Stimulated activated naive CD8-positive, alpha-beta T cell treated with anti-CD3 and anti-CD28 coated beads, Interleukin-15, amount 100 ng/mL, for 72 hours (primary cell): Measurements from ENCODE around the gene NUP188.
"Not testable (repeated sequence)": the region's sequence is repeated elsewhere in the genome, so short reads cannot be mapped to it uniquely, and the experiment has no call there.

Experiments
- ATAC-seq: fragments of 150-1000 bp; cut with Tn5 transposase; 2 replicates; pipeline ENCODE4 v1.10.0; 2021; ENCODE audit warnings: mild to moderate bottlenecking, moderate library complexity
- DNase-seq, 2 donors: peaks; one replicate each; pipeline ENCODE4 v3.0.0; 2021 to 2022
- H3K27ac Mint-ChIP-seq, 2 donors: one replicate each; pipeline ENCODE4 v1.8.0; 2022; ENCODE audit warnings: mild to moderate bottlenecking in 2 of 2, mixed read lengths in 2 of 2, moderate library complexity in 2 of 2
- H3K27me3 Mint-ChIP-seq: one replicate; pipeline ENCODE4 v1.8.0; 2022; ENCODE audit warnings: mixed read lengths
- H3K4me1 Mint-ChIP-seq: one replicate; pipeline ENCODE4 v1.8.0; 2022; ENCODE audit warnings: mild to moderate bottlenecking, mixed read lengths
- H3K4me3 Mint-ChIP-seq, 2 donors: one replicate each; pipeline ENCODE4 v1.8.0; 2022; ENCODE audit warnings: mild to moderate bottlenecking in 2 of 2, mixed read lengths in 2 of 2, moderate library complexity in 1 of 2
- H3K9me3 Mint-ChIP-seq, 2 donors: one replicate each; pipeline ENCODE4 v1.8.0; 2022; ENCODE audit warnings: mixed read lengths in 2 of 2

Gene NUP188

DNA sequence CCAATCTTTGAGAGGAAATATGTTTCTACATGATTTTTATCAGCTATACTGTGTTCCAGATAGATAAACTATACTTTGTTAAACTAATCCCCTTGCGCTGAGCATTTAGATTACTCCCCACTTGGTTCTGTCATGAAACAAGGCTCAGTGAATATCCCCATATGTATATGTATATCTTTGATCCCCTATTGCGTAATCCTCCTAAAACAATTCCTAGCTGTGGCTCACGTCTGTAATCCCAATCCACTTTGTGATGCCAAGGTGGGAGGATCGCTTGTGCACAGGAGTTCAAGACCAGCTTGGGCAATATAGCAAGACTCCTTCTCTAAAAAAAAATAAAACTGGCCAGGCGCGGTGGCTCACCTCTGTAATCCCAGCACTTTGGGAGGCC lies 24.0 kb upstream of the NUP188 start:
- Mint-ChIP-seq H3K9me3 (no peaks in the 10 kb centered on the region), H3K27me3 (no peaks in the 10 kb centered on the region), H3K4me3 (no peak overlapping the region), H3K4me1 (peaks cover 28% of the 10 kb centered on the region), H3K27ac (no peak overlapping the region)
- no peak for ATAC-seq
- DNase-seq: no peak

DNA sequence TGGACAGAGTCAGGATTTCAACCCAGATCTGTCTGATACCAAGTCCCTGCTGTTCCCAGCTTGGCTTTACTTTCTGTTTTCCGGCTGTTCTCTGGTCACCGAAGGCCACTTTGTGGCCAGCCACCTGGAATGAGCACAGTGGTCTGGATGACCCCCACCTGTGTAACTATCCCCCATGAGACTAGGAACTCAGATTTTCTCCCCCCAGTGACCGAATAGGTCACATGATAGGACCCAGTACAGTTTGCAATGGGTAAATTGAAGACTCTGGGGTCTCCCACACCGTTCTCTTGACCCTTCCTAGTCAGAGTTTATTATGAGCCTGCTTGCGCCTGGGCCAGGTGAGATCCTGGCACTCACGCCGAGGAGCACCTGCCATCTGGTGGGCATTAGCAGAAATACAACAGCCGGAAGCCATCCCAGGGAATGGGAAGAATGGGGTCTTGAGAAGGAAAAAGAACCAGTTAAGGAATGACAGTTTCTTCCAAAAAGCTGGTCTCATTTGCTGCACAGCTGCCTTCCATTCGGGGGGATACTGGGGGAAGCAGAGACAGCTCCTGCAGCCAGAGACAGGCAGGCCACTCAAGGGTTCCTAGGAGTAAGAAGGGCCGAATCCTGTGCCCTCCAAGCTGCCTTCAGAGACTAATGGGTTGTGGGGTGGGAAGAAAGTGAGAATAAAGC lies 19.6 kb upstream of the NUP188 start:
- ATAC-seq (peak; percentile 85), DNase-seq (peak; percentile 40 to 41)
- no peak overlapping the region for H3K27ac Mint-ChIP-seq

GRCh38 chr9:128928624-128929023 lies 18.9 kb upstream of the NUP188 start:
- ATAC-seq: no peak
- Mint-ChIP-seq H3K4me1 (peaks cover 9% of the 10 kb centered on the region), H3K27ac (no peak overlapping the region), H3K4me3 (no peak overlapping the region), H3K27me3 (no peaks in the 10 kb centered on the region), H3K9me3 (no peaks in the 10 kb centered on the region)
- no peak for DNase-seq

More for the DNA sequence above, 19.6 kb upstream of the NUP188 start:
- Mint-ChIP-seq H3K4me1 (peaks cover 9% of the 10 kb centered on the region), H3K9me3 (no peaks in the 10 kb centered on the region), H3K4me3 (no peak overlapping the region), H3K27me3 (no peaks in the 10 kb centered on the region)

DNA sequence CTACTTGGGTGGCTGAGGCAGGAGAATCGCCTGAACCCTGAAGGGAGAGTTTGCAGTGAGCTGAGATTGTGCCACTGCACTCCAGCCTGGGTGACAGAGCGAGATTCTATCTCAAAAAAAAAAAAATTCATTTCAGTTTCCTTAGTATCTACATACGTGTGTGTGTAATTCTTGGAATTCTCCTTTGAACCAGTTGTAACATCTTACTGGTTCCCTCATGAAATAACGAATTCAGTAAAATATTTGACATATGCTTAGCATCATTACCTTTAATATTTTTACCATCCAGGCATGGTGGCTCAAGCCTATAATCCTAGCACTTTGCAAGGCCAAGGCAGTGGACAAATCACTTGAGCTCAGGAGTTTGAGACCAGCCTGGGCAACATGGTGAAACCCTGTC lies 17.9 kb upstream of the NUP188 start:
- Mint-ChIP-seq H3K9me3 (no peaks in the 10 kb centered on the region), H3K27ac (no peak overlapping the region), H3K4me3 (no peak overlapping the region), H3K27me3 (no peaks in the 10 kb centered on the region), H3K4me1 (peaks cover 9% of the 10 kb centered on the region)
- DNase-seq (no peak), ATAC-seq (no peak)

DNA sequence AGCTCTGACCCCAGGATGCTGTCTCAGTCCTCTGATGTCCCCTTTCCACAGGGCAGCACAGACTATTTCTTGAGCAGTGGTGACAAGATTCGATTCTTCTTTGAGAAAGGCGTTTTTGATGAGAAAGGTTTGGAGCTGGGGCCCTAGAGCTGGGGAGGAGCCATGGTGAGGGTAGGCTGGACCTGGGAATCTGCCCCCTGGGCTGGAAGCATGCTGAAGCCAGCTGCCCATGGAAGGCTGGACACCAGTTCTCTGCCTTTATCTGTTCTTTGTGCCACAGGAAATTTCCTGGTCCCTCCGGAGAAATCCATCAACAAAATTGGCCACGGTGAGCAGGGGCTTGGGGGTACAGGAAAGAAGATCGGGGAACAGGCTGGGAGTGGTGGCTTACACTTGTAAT lies 13.8 kb upstream of the NUP188 start:
- ATAC-seq (no peak), DNase-seq (no peak)
- Mint-ChIP-seq H3K4me3 (no peak overlapping the region), H3K4me1 (no peaks in the 10 kb centered on the region), H3K27me3 (no peaks in the 10 kb centered on the region), H3K9me3 (no peaks in the 10 kb centered on the region), H3K27ac (peak overlapping the region in 1 of 2 donors; percentile 19)

GRCh38 chr9:128936171-128936865 lies 11.2 kb upstream of the NUP188 start:
- Mint-ChIP-seq H3K9me3 (no peaks in the 10 kb centered on the region), H3K4me3 (no peak overlapping the region), H3K27me3 (no peaks in the 10 kb centered on the region), H3K27ac (no peak overlapping the region), H3K4me1 (no peaks in the 10 kb centered on the region)
- no peak for DNase-seq
- no peak for ATAC-seq

- Mint-ChIP-seq H3K27me3 (no peaks in the 10 kb centered on the region), H3K27ac (no peak overlapping the region), H3K9me3 (no peaks in the 10 kb centered on the region), H3K4me3 (no peak overlapping the region), H3K4me1 (no peaks in the 10 kb centered on the region)
- ATAC-seq (no peak), DNase-seq (no peak)
Measured at GRCh38 chr9:128937310-128938165, 10.0 kb upstream of the NUP188 start.

- no peak for ATAC-seq
- Mint-ChIP-seq H3K4me1 (peaks cover 9% of the 10 kb centered on the region), H3K27ac (no peak overlapping the region), H3K4me3 (no peak overlapping the region), H3K27me3 (no peaks in the 10 kb centered on the region), H3K9me3 (no peaks in the 10 kb centered on the region)
- DNase-seq: no peak
Measured at GRCh38 chr9:128940271-128940921, 7.1 kb upstream of the NUP188 start.

- peaks cover 17% of the 10 kb centered on the region for H3K4me1 Mint-ChIP-seq
- H3K9me3 Mint-ChIP-seq: no peaks in the 10 kb centered on the region
- no peak for DNase-seq
- H3K27me3 Mint-ChIP-seq: no peaks in the 10 kb centered on the region
- H3K27ac Mint-ChIP-seq: no peak overlapping the region
- no peak overlapping the region for H3K4me3 Mint-ChIP-seq
- no peak for ATAC-seq
Measured at GRCh38 chr9:128940946-128941755, 6.3 kb upstream of the NUP188 start.

DNA sequence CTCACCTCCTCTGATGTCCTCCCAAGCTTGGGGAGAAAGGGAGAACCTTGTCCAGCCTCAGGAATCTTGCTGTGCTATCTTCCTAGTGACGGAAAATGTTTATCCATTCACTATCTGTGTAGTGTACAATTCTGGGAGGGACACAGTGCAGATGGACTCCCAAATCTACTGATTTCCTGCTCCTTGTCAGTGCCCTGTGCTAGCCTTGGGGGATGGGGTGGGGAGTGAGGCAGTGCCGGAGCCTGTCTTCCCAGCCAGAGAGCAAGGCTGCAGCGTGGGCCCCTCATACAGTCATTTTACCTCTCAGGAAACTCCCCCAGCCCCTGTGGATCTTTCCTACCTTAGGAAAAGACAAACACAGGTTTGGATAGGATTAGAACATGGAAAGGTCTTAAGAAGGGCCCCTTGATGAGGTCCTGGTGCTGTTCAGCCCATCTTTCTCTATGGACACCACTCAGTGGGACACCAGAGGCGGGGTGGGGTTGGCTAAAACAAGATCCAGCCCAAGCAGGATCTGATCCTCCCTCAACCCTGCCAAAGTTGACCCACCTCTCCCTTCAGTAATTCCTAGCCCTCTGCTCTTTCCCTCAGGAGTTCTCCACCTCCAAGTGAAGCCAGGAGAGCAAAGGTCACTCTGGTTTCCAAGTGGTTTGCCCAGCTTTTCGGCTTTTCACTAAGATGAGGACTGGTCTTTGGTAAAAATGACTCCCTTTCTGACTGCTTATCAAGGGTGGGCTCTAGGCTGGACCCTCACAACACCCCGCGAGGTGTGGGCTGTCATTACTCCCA lies 3.5 kb upstream of the NUP188 start:
- Mint-ChIP-seq H3K27ac (peak overlapping the region in 1 of 2 donors; percentile 27), H3K9me3 (no peaks in the 10 kb centered on the region), H3K4me3 (no peak overlapping the region), H3K4me1 (peaks cover 40% of the 10 kb centered on the region), H3K27me3 (no peaks in the 10 kb centered on the region)
- no peak for ATAC-seq
- DNase-seq: no peak

- not testable (repeated sequence) for H3K9me3 Mint-ChIP-seq, DNase-seq, H3K27ac Mint-ChIP-seq, ATAC-seq, H3K27me3 Mint-ChIP-seq, H3K4me3 Mint-ChIP-seq
- H3K4me1 Mint-ChIP-seq: peaks cover 46% of the 10 kb centered on the region
Measured at GRCh38 chr9:128944966-128945365, 2.5 kb upstream of the NUP188 start.

DNA sequence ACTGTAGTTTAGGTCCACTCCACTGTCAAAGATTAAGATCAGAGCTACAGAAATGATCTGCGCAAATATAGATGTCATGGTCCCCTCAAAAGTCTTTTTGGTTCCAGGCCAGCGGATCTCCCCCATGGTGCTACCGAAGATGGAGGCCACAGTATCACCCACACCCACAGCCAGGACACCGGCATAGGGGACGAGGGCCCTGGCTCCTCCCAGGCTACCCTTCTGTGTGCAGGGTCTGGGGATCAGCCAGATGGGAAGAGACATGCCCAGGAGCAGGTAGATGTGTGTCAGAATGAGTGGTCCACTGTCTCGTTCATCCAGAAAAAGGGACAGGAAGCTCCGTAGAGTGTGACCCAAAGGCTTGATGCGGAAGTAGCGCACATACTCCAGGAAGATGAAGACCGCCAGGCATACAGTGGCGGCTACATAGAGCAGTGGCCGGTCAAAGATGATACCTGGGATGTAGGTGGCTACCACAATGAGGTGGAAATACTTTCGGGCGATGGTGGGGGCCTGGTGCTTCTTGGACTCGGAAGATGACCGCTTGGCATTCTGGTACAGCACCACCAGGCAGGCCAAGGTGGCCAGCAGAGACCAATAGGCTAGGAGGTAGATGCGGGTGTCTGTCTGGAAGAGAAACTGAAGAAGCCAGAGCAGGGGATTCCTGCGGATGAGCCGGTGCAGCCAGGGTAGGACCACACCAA lies 1.5 kb upstream of the NUP188 start:
- Mint-ChIP-seq H3K27me3 (no peaks in the 10 kb centered on the region), H3K4me3 (peak overlapping the region; percentile 99), H3K4me1 (peaks cover 51% of the 10 kb centered on the region), H3K9me3 (no peaks in the 10 kb centered on the region), H3K27ac (peak overlapping the region; percentile 65 to 83)
- no peak for ATAC-seq
- no peak for DNase-seq

- H3K4me1 Mint-ChIP-seq: peaks cover 54% of the 10 kb centered on the region
- H3K4me3 Mint-ChIP-seq: peak overlapping the region; percentile 99
- no peaks in the 10 kb centered on the region for H3K27me3 Mint-ChIP-seq
- ATAC-seq (peak; percentile 37), DNase-seq (no peak)
- H3K27ac Mint-ChIP-seq: peak overlapping the region; percentile 98 to 100
- H3K9me3 Mint-ChIP-seq: no peaks in the 10 kb centered on the region
Measured at GRCh38 chr9:128946571-128947276, 775 bp upstream of the NUP188 start.
